GM18519 (cell line): Measurements from ENCODE around the gene RASL10A.

ENCODE experiments used
- ATAC-seq: cut with Tn5 transposase; IDR thresholded peaks from one replicate; pipeline ENCODE4 v1.9.1; 2021; ENCODE audit warnings: mild to moderate bottlenecking, moderate library complexity; ENCODE audit not compliant: unreplicated experiment, low FRiP score

Gene RASL10A

GRCh38 chr22:29339381-29340235 is 24.1 kb upstream of the RASL10A start:
- ATAC-seq = no peak

GRCh38 chr22:29338398-29338797 is 22.9 kb upstream of the RASL10A start:
- no peak for ATAC-seq

GRCh38 chr22:29337631-29338284 is 22.3 kb upstream of the RASL10A start:
- ATAC-seq = no peak

GRCh38 chr22:29336751-29337490 is 21.4 kb upstream of the RASL10A start:
- no peak for ATAC-seq

- no peak for ATAC-seq
Measured at GRCh38 chr22:29335656-29336055, 20.2 kb upstream of the RASL10A start.

- no peak for ATAC-seq
Measured at GRCh38 chr22:29334696-29335344, 19.3 kb upstream of the RASL10A start.

GRCh38 chr22:29334148-29334547 is 18.7 kb upstream of the RASL10A start:
- no peak for ATAC-seq

DNA sequence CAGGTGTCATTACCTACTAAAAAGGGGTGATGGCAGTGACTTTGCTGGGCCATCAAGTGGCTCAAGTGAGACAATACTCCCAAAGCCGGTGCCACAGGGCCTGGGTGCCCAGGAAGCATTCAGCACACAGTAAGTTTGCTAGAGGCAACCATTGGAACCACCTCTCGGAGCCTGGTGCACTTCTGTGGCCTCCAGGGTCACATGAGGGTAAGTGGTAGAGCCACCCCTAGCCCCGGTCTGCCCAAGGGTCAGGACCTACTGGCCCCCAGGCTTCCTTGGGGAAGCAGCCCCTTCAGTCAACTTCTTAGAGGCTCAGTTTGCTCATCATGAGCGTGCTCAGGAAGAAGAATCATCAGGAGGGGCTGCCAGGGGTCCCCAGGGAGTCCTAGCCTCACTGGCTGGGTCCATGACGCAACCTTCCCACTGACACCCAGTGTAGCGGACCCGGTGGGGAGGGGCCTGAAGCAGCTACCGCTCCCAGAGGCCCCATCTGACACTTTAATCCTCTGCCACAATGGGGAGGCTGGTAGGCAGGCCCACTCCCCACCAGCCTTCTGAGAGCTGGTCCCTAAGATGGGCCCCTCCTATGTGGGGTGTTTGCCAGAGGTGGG is 17.5 kb upstream of the RASL10A start:
- no peak for ATAC-seq

- ATAC-seq = no peak
Measured at GRCh38 chr22:29331658-29332300, 16.3 kb upstream of the RASL10A start.

- no peak for ATAC-seq
Measured at GRCh38 chr22:29331213-29331612, 15.7 kb upstream of the RASL10A start.

DNA sequence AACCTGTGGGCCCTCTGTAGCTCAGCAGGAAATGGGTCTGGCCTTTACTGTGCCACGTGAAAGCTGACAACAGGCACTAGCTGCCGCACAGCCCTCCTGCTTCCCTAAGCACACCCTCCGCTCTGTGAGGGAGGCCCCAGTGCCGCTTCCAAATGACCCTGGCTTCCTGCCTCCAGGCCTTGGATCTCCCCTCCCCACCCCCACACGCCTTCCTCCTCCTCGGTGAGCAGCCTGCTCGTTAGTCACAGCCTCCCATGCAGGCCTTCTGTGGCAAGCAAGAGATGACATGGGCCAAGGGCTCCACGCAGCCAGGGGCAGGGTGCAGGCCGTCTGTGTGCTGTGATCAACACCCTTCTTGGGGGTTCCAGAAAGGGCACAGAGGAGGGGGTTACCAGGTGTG is 15.3 kb upstream of the RASL10A start:
- no peak for ATAC-seq

DNA sequence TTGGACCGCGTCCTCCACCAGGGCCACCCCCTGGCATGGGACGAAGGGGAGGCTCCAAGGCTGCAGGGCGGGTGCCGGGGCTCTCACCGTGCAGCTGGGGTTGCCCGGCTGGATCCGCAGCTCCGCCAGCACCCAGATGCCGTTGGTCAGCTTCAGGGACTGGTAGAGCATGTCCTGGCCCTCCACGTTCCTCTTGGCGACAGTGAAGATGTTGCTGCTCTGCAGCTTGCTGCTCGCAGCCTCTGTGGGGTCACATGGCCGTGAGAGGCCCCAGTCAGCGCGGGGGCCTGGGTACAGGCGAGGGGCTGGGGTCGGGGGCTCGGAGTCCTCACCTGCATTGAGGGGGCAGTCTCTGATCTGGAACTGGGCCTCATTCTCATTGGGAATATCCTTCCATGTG is 14.8 kb upstream of the RASL10A start:
- no peak for ATAC-seq

- no peak for ATAC-seq
Measured at GRCh38 chr22:29329581-29329980, 14.1 kb upstream of the RASL10A start.

- no peak for ATAC-seq
Measured at GRCh38 chr22:29328566-29329500, 13.3 kb upstream of the RASL10A start.

GRCh38 chr22:29328055-29328454 is 12.6 kb upstream of the RASL10A start:
- ATAC-seq = no peak

GRCh38 chr22:29327089-29327764 is 11.7 kb upstream of the RASL10A start:
- no peak for ATAC-seq

DNA sequence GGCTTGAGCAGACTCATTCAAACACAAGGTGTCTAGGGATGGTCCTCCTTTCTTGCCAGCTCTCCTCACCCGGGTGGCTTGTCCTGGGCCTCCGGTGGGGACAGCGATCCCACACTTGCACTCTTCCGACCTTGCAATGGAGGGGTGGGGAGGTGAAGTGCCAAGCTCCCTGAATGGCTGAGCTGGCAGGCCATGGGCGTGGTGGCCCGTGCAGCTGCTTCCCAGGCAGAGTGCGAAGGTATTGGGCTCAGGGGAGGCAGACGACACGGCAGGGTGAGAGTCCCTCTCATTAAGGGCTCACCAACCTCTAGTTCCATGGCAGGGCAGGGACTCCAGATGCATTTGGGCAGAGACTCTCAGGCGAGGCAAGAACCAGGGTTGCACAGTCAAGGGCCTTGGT is 11.0 kb upstream of the RASL10A start:
- ATAC-seq = no peak

GRCh38 chr22:29325785-29326315 is 10.4 kb upstream of the RASL10A start:
- no peak for ATAC-seq
